Endothelial cell of umbilical vein (primary cell): ENCODE measurements around the gene NUDCD3. TPM values are rescaled to one million over a fixed set of nuclear protein-coding genes. Genes with fewer than 3 reads are reported as not detected.

Experiments used
- BruUV-seq: library from RNA; stranded (reverse); fragments of 400-500 nt; replicated peaks from 2 replicates; lab custom pipeline; 2021; lab: Mats Ljungman, UMichigan
- CTCF ChIA-PET: fragments of 300-600, 350-600 bp; sonication (Branson Sonifier 250); formaldehyde crosslinking; loops from one replicate; lab custom pipeline; 2021; ENCODE audit warnings: antibody characterized with exemption, inconsistent platforms; lab: Charles Lee
- POLR2A ChIA-PET: fragments of 300-600, 350-600 bp; sonication (Branson Sonifier 250); formaldehyde crosslinking; loops from one replicate; lab custom pipeline; 2021; ENCODE audit warnings: antibody characterized with exemption, inconsistent platforms; lab: Charles Lee
- DNase-seq: peaks from one replicate; pipeline ENCODE4 v3.0.0-alpha.2; 2011; ENCODE audit warnings: low read depth, low spot score
- FAIRE-seq: peaks from 2 replicates; lab custom pipeline; 2011; peaks lifted over from hg19 to GRCh38; lab: Jason Lieb, UNC
- H2AFZ ChIP-seq: 2 replicates; pipeline ENCODE4 v1.6.0; 2012; ENCODE audit warnings: low read depth, low read length, control low read depth, inconsistent platforms
- H3K27ac ChIP-seq: 2 replicates; pipeline ENCODE4 v1.5.1; 2011; ENCODE audit warnings: low read depth, mild to moderate bottlenecking, control low read depth, low read length, moderate library complexity; ENCODE audit not compliant: insufficient read depth
- H3K27me3 ChIP-seq, 2 experiments: 2 replicates each; pipeline versions ENCODE4 v1.6.0 to v1.6.1; 2011; ENCODE audit warnings: low read length in 2 of 2, mixed read lengths in 1 of 2; ENCODE audit not compliant: control insufficient read depth in 2 of 2, insufficient read depth in 2 of 2
- H3K36me3 ChIP-seq, 2 experiments: 2 replicates in 1 of 2; 3 replicates in 1 of 2; pipeline ENCODE4 v1.5.1; 2011; ENCODE audit warnings: low read length in 2 of 2, mild to moderate bottlenecking in 1 of 2, moderate library complexity in 1 of 2; ENCODE audit not compliant: control insufficient read depth in 2 of 2, insufficient read depth in 2 of 2; ENCODE audit errors: extremely low read depth in 1 of 2
- H3K4me1 ChIP-seq: 3 replicates; pipeline ENCODE4 v1.5.1; 2011; ENCODE audit warnings: mild to moderate bottlenecking, low read length; ENCODE audit not compliant: control insufficient read depth, insufficient read depth; ENCODE audit errors: extremely low read depth
- H3K4me2 ChIP-seq: 2 replicates; pipeline ENCODE4 v1.6.1; 2011; ENCODE audit warnings: low read length, control low read depth, mixed read lengths; ENCODE audit not compliant: insufficient read depth
- H3K4me3 ChIP-seq, 3 experiments: fragments of 200-600 bp in 1 of 3; sonication (generic), shearing (Covaris generic) in 1 of 3; replicated peaks in 1 of 3; 2 replicates each; pipeline ENCODE4 v1.5.1; 2011 to 2016; ENCODE audit warnings: control low read depth in 3 of 3, low read length in 3 of 3, mild to moderate bottlenecking in 2 of 3, inconsistent platforms in 1 of 3, low read depth in 1 of 3, moderate library complexity in 1 of 3; ENCODE audit not compliant: insufficient read depth in 1 of 3
- H3K79me2 ChIP-seq: 2 replicates; pipeline ENCODE4 v1.6.0; 2012; ENCODE audit warnings: low read length, inconsistent platforms; ENCODE audit not compliant: control insufficient read depth, insufficient read depth
- H3K9ac ChIP-seq: replicated peaks from 2 replicates; pipeline ENCODE3; 2011; ENCODE audit warnings: low read length, control low read depth; ENCODE audit not compliant: insufficient read depth; ENCODE audit errors: extremely low read depth
- H3K9me1 ChIP-seq: replicated peaks from 3 replicates; pipeline ENCODE4 v1.6.0; 2011; ENCODE audit warnings: mild to moderate bottlenecking, low read length; ENCODE audit not compliant: control insufficient read depth, insufficient read depth; ENCODE audit errors: extremely low read depth
- H3K9me3 ChIP-seq: replicated peaks from 2 replicates; pipeline ENCODE4 v1.5.1; 2012; ENCODE audit warnings: low read length, inconsistent platforms; ENCODE audit not compliant: control insufficient read depth, insufficient read depth
- H4K20me1 ChIP-seq: replicated peaks from 2 replicates; pipeline ENCODE3; 2011; ENCODE audit warnings: mild to moderate bottlenecking, low read length; ENCODE audit not compliant: control insufficient read depth, insufficient read depth; ENCODE audit errors: extremely low read depth
- CTCF ChIP-seq, 2 donors: IDR thresholded peaks; 1 replicate in 1 of 2; 2 replicates in 1 of 2; pipeline ENCODE4 v1.5.1; 2011; ENCODE audit warnings: low read length in 2 of 2, mild to moderate bottlenecking in 2 of 2, moderate library complexity in 2 of 2, control low read depth in 1 of 2, inconsistent platforms in 1 of 2, low read depth in 1 of 2; ENCODE audit not compliant: insufficient read depth in 1 of 2; ENCODE audit errors: extremely low read depth in 1 of 2
- EZH2 ChIP-seq: IDR thresholded peaks from 2 replicates; pipeline ENCODE4 v1.6.1; 2012; ENCODE audit warnings: borderline replicate concordance, low read depth, mild to moderate bottlenecking, moderate library complexity, low read length, inconsistent platforms; ENCODE audit not compliant: severe bottlenecking
- FOS ChIP-seq: IDR thresholded peaks from 2 replicates; pipeline ENCODE4 v1.6.1; 2011; ENCODE audit warnings: mild to moderate bottlenecking, low read length, moderate library complexity, borderline replicate concordance; ENCODE audit not compliant: insufficient read depth
- GATA2 ChIP-seq: IDR thresholded peaks from 2 replicates; pipeline ENCODE4 v1.7.0; 2011; ENCODE audit warnings: low read depth, mild to moderate bottlenecking, moderate library complexity, mixed read lengths, low read length; ENCODE audit not compliant: insufficient read length, insufficient read depth
- JUN ChIP-seq: IDR thresholded peaks from 2 replicates; pipeline ENCODE4 v1.6.1; 2011; ENCODE audit warnings: borderline replicate concordance, low read depth; ENCODE audit not compliant: insufficient read length, insufficient read depth
- MAX ChIP-seq: IDR thresholded peaks from 2 replicates; pipeline ENCODE4 v1.6.1; 2011; ENCODE audit not compliant: insufficient read depth, insufficient read length
- MYC ChIP-seq: IDR thresholded peaks from one replicate; pipeline ENCODE4 v1.6.1; 2011; ENCODE audit warnings: mild to moderate bottlenecking, low read depth, low read length
- POLR2A ChIP-seq: IDR thresholded peaks from 2 replicates; pipeline ENCODE4 v1.6.1; 2012; ENCODE audit warnings: low read depth, mild to moderate bottlenecking, control low read depth, low read length
- POLR2AphosphoS5 ChIP-seq: IDR thresholded peaks from 2 replicates; pipeline ENCODE4 v1.6.1; 2012; ENCODE audit warnings: low read depth, mild to moderate bottlenecking, control low read depth, low read length, moderate library complexity; ENCODE audit not compliant: insufficient read depth
- dilution Hi-C: fragments of 300-500 bp; cut with MboI; formaldehyde crosslinking; loops from one replicate; pipeline ENCODE4 v1.15.0; 2019; ENCODE audit warnings: low sequenced_read_pairs; ENCODE audit not compliant: extremely low pct_ligation_motif_present
- intact Hi-C: fragments of 100-400 bp; cut with micrococcal nuclease; formaldehyde crosslinking; loops from one replicate; pipeline ENCODE4 v1.10.0; 2022
- polyA plus RNA-seq, 4 experiments: library from polyadenylated mRNA; depleted of rRNA in 3 of 4; stranded (reverse) in 3 of 4; unstranded in 1 of 4; fragments of >200 nt; gene quantifications; 2 replicates each; pipeline versions ENCODE4 v1.2.1 to v1.2.3, GENCODE V29; 2011 to 2012; ENCODE audit warnings: missing spikeins in 1 of 4
- small RNA-seq: library from RNA; depleted of rRNA; stranded (forward); fragments of <200 nt; gene quantifications from one replicate; pipeline ENCODE3, GENCODE V24; 2012; ENCODE audit warnings: low replicate concordance, low read depth; ENCODE audit not compliant: insufficient read depth, insufficient read length
- total RNA-seq: library from RNA; stranded (reverse); gene quantifications from 2 replicates; pipeline ENCODE4 v1.2.3, GENCODE V29; 2021

NUDCD3 gene
- total and polyA plus RNA-seq, 2 donors (not counting 3 experiments of a cell fraction or from before 2014, with no cell fraction given): 50.6 to 137 TPM

GRCh38 chr7:44329888-44330287, 160.6 kb downstream of the NUDCD3 start:
- H2AFZ ChIP-seq: no peak overlapping the region
- no peak overlapping the region for H3K9ac ChIP-seq
- no peak overlapping the region for H3K4me2 ChIP-seq
- no peak overlapping the region for H3K27ac ChIP-seq
- intact Hi-C loops: no loop called here
- H3K9me3 ChIP-seq: no peaks in the 10 kb centered on the region
- H3K9me1 ChIP-seq: no peaks in the 10 kb centered on the region
- no peaks in the 10 kb centered on the region for H4K20me1 ChIP-seq
- no peaks in the 10 kb centered on the region for H3K4me1 ChIP-seq
- no TSS peak for BruUV-seq
- TF ChIP-seq EZH2 (no peak), POLR2AphosphoS5 (no peak), CTCF (IDR thresholded peaks at IDR 0.05; ENCODE audit: extremely low read depth in 1 of 2, insufficient read depth in 1 of 2, low read depth in 1 of 2, low read length in 2 of 2) (no peak), MYC (no peak), POLR2A (no peak), GATA2 (no peak), MAX (no peak), JUN (no peak), FOS (no peak)
- ChIA-PET POLR2A (no interaction called here), CTCF (interaction anchor here (1.0 to 1.5 kb wide), 3 partner anchors 10 to 236 kb away, joined by 3 to 5 read pairs (median 3); no protein-coding TSS in a partner anchor)
- no peaks in the 10 kb centered on the region for H3K36me3 ChIP-seq
- no peak overlapping the region for H3K4me3 ChIP-seq
- FAIRE-seq (no peak), DNase-seq (no peak)
- H3K79me2 ChIP-seq: no peaks in the 10 kb centered on the region
- dilution Hi-C loops: no loop called here
- H3K27me3 ChIP-seq: peaks cover 11 to 17% of the 10 kb centered on the region in 2 experiments

Small RNAs within 50 kb of the gene (small RNA-seq; reads per million reads assigned to genes)
- not detected for gene RNU6-1097P

Other genes with a start within 250 kb of the NUDCD3 start
- gene CAMK2B, start 165.1 kb downstream of the NUDCD3 start, total RNA-seq: 1.4 and 1.6 TPM in 2 replicates
- gene CAMK2B, start 165.1 kb downstream of the NUDCD3 start, polyA plus RNA-seq: 0.57 and 0.72 TPM in 2 replicates
- not detected in 2 replicates for gene NPC1L1, start 50.7 kb upstream of the NUDCD3 start, total RNA-seq
- not detected in 2 replicates for gene NPC1L1, start 50.7 kb upstream of the NUDCD3 start, polyA plus RNA-seq
- gene DDX56, start 83.2 kb upstream of the NUDCD3 start, total RNA-seq: 93.4 and 96.6 TPM in 2 replicates
- gene DDX56, start 83.2 kb upstream of the NUDCD3 start, polyA plus RNA-seq: 94.7 and 102 TPM in 2 replicates
- gene TMED4, start 91.6 kb upstream of the NUDCD3 start, total RNA-seq: 63.4 and 65.4 TPM in 2 replicates
- 89.7 and 116 TPM in 2 replicates for gene TMED4, start 91.6 kb upstream of the NUDCD3 start, polyA plus RNA-seq
- 81.4 and 88.9 TPM in 2 replicates for gene OGDH, start 116.0 kb upstream of the NUDCD3 start, total RNA-seq
- 86.2 and 92.9 TPM in 2 replicates for gene OGDH, start 116.0 kb upstream of the NUDCD3 start, polyA plus RNA-seq